Measurements from ENCODE around the gene RET. TPM values are rescaled to one million over a fixed set of nuclear protein-coding genes. Genes with fewer than 3 reads are reported as not detected.

The RET gene
- total and polyA plus RNA-seq, 9 donors, result 0.12 to 1.6 (median 0.75) TPM

- Histone ChIP-seq H3K4me1 (ENCODE audit: insufficient read depth) (no peaks in the 10 kb centered on the region), H3K4me3 (no peak overlapping the region), H3K27ac (no peak overlapping the region), H3K27me3 (no peaks in the 10 kb centered on the region), H3K36me3 (no peaks in the 10 kb centered on the region), H3K9me3 (no peaks in the 10 kb centered on the region)
- TF ChIP-seq POLR2A (IDR thresholded peaks at IDR 0.05) (no peak), EP300 (IDR thresholded peaks at IDR 0.05) (no peak)
- TF ChIP-seq, protein P1, sequence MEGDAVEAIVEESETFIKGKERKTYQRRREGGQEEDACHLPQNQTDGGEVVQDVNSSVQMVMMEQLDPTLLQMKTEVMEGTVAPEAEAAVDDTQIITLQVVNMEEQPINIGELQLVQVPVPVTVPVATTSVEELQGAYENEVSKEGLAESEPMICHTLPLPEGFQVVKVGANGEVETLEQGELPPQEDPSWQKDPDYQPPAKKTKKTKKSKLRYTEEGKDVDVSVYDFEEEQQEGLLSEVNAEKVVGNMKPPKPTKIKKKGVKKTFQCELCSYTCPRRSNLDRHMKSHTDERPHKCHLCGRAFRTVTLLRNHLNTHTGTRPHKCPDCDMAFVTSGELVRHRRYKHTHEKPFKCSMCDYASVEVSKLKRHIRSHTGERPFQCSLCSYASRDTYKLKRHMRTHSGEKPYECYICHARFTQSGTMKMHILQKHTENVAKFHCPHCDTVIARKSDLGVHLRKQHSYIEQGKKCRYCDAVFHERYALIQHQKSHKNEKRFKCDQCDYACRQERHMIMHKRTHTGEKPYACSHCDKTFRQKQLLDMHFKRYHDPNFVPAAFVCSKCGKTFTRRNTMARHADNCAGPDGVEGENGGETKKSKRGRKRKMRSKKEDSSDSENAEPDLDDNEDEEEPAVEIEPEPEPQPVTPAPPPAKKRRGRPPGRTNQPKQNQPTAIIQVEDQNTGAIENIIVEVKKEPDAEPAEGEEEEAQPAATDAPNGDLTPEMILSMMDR (IDR thresholded peaks at IDR 0.05), result no peak
- DNase-seq, result peak in 3 of 5 donors; percentile 1 to 15 (median 3)
- intact Hi-C loops (cut with DNase I), result no loop called here
- 76 to 82% (median 77%) methylated on average over 2 of the region's 2 CpGs for WGBS, 3 donors
Observed at GRCh38 chr10:43055991-43056567, 20.8 kb upstream of the RET start.

- WGBS, 3 donors, result 75 to 77% (median 75%) methylated on average over 5 of the region's 5 CpGs
- TF ChIP-seq, protein P1 (IDR thresholded peaks at IDR 0.05), result no peak
- no peak for TF ChIP-seq EP300 (IDR thresholded peaks at IDR 0.05)
- TF ChIP-seq POLR2A (IDR thresholded peaks at IDR 0.05), result no peak
Observed at GRCh38 chr10:43056568-43057011, 20.3 kb upstream of the RET start.

GRCh38 chr10:43057231-43057711 lies 19.6 kb upstream of the RET start:
- 48 to 66% (median 60%) methylated on average over 7 of the region's 7 CpGs for WGBS, 3 donors
- H3K27me3 ChIP-seq, result no peaks in the 10 kb centered on the region
- intact Hi-C loops (cut with DNase I), result no loop called here
- H3K4me1 ChIP-seq (ENCODE audit: insufficient read depth), result no peaks in the 10 kb centered on the region
- no peak for TF ChIP-seq EP300 (IDR thresholded peaks at IDR 0.05)
- no peak for TF ChIP-seq POLR2A (IDR thresholded peaks at IDR 0.05)
- TF ChIP-seq, protein P1 (IDR thresholded peaks at IDR 0.05), result no peak
- no peaks in the 10 kb centered on the region for H3K9me3 ChIP-seq
- peak in 1 of 5 donors; percentile 5 for DNase-seq
- no peak overlapping the region for H3K4me3 ChIP-seq
- H3K36me3 ChIP-seq, result no peaks in the 10 kb centered on the region
- no peak overlapping the region for H3K27ac ChIP-seq

More at GRCh38 chr10:43056568-43057011, 20.3 kb upstream of the RET start:
- intact Hi-C loops (cut with DNase I), result no loop called here
- Histone ChIP-seq H3K27ac (no peak overlapping the region), H3K9me3 (no peaks in the 10 kb centered on the region), H3K4me1 (ENCODE audit: insufficient read depth) (no peaks in the 10 kb centered on the region), H3K27me3 (no peaks in the 10 kb centered on the region), H3K36me3 (no peaks in the 10 kb centered on the region), H3K4me3 (no peak overlapping the region)
- peak in 1 of 5 donors; percentile 6 for DNase-seq

DNA sequence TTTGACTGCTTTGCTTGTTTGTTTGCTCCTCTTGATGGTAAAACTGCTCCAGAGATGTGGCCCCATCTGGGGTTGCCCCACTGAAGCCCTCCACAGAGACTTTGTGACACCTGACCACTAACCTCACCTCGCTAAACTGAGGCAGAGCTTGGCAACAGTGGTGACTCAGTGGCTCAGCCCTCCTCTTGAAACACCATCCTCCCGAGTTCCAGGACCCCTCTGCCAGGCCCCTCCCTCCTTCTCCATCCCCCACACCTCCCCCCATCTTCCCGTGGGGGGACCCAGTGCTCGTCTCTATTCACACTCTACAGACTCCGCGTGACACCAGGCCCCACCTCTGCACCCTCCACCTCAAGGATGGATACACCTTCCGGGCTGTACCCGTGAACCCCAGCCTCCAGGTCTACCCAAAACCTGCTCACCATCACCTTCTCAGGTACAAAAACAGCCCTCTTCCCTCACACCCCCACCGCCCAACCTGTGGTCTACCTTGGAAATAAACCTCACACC lies 19.0 kb upstream of the RET start:
- 69 to 71% (median 69%) methylated on average over 9 of the region's 9 CpGs for WGBS, 3 donors
- TF ChIP-seq, protein P1 (IDR thresholded peaks at IDR 0.05), result no peak
- no peak for TF ChIP-seq EP300 (IDR thresholded peaks at IDR 0.05)
- no peak for TF ChIP-seq POLR2A (IDR thresholded peaks at IDR 0.05)
- no peaks in the 10 kb centered on the region for H3K4me1 ChIP-seq (ENCODE audit: insufficient read depth)
- H3K36me3 ChIP-seq, result no peaks in the 10 kb centered on the region
- H3K27ac ChIP-seq, result no peak overlapping the region
- no peaks in the 10 kb centered on the region for H3K27me3 ChIP-seq
- no peak overlapping the region for H3K4me3 ChIP-seq
- no peaks in the 10 kb centered on the region for H3K9me3 ChIP-seq
- intact Hi-C loops (cut with DNase I), result no loop called here
- peak in 1 of 5 donors; percentile 1 for DNase-seq

All from ovary (tissue), 9 donors.